IMR-90 (cell line): ENCODE measurements around the gene PTPRN2. TPM values are rescaled to one million over a fixed set of nuclear protein-coding genes. Genes with fewer than 3 reads are reported as not detected.

Experiments
- ATAC-seq: fragments of 200-7000 bp; cut with Tn5 transposase; 2 replicates; pipeline ENCODE4 v1.9.1; 2020; ENCODE audit warnings: low read depth, mild to moderate bottlenecking, moderate library complexity
- BruUV-seq: library from RNA; stranded (reverse); fragments of 400-500 nt; replicated peaks from 2 replicates; lab custom pipeline; 2021; lab: Mats Ljungman, UMichigan
- CTCF ChIA-PET: fragments of 300-600 bp; formaldehyde crosslinking; extraction: SDS; loops from one replicate; lab custom pipeline; 2021; ENCODE audit warnings: antibody characterized with exemption; lab: Yijun Ruan, JAX
- POLR2A ChIA-PET: fragments of 300-600 bp; sonication (Branson Sonifier 250); formaldehyde crosslinking; loops from one replicate; lab custom pipeline; 2022; ENCODE audit warnings: antibody characterized with exemption; ENCODE audit not compliant: unreplicated experiment; lab: Charles Lee
- DNase-seq: peaks from one replicate; pipeline ENCODE4 v3.0.0; 2013
- H2AFZ ChIP-seq: replicated peaks from 2 replicates; pipeline ENCODE3; 2013; ENCODE audit warnings: low read length, mild to moderate bottlenecking; ENCODE audit not compliant: poor library complexity
- H2AK5ac ChIP-seq: 2 replicates; pipeline ENCODE4 v1.6.1; 2013; ENCODE audit warnings: low read depth, low read length, inconsistent platforms
- H2AK9ac ChIP-seq: replicated peaks from 2 replicates; pipeline ENCODE3; 2013; ENCODE audit warnings: mild to moderate bottlenecking, low read depth, low read length, moderate library complexity; ENCODE audit not compliant: poor library complexity
- H2BK120ac ChIP-seq: 2 replicates; pipeline ENCODE4 v1.6.1; 2013; ENCODE audit warnings: low read depth, low read length, inconsistent platforms
- H2BK15ac ChIP-seq: 3 replicates; pipeline ENCODE4 v1.6.1; 2013; ENCODE audit warnings: low read depth, low read length, inconsistent platforms
- H2BK20ac ChIP-seq: 2 replicates; pipeline ENCODE4 v1.6.1; 2013; ENCODE audit warnings: low read depth, mild to moderate bottlenecking, inconsistent platforms, low read length, moderate library complexity
- H2BK5ac ChIP-seq: 2 replicates; pipeline ENCODE4 v1.6.1; 2013; ENCODE audit warnings: mild to moderate bottlenecking, low read depth, low read length, inconsistent platforms; ENCODE audit not compliant: poor library complexity, severe bottlenecking
- H3K14ac ChIP-seq: replicated peaks from 2 replicates; pipeline ENCODE4 v1.6.1; 2013; ENCODE audit warnings: low read depth, low read length, inconsistent platforms
- H3K18ac ChIP-seq: 2 replicates; pipeline ENCODE4 v1.6.1; 2013; ENCODE audit warnings: low read depth, low read length, control low read depth
- H3K23ac ChIP-seq: 2 replicates; pipeline ENCODE4 v1.6.1; 2013; ENCODE audit warnings: low read depth, low read length, inconsistent platforms
- H3K27ac ChIP-seq: 2 replicates; pipeline ENCODE4 v1.5.1; 2013; ENCODE audit warnings: mild to moderate bottlenecking, control low read depth, low read length; ENCODE audit not compliant: insufficient read depth
- H3K27me3 ChIP-seq: 2 replicates; pipeline ENCODE4 v1.6.1; 2013; ENCODE audit warnings: low read length; ENCODE audit not compliant: control insufficient read depth, insufficient read depth
- H3K36me3 ChIP-seq: 2 replicates; pipeline ENCODE4 v1.6.1; 2013; ENCODE audit warnings: low read length, mixed read lengths; ENCODE audit not compliant: control insufficient read depth, insufficient read depth
- H3K4ac ChIP-seq: 2 replicates; pipeline ENCODE4 v1.6.1; 2013; ENCODE audit warnings: low read depth, low read length, inconsistent platforms
- H3K4me1 ChIP-seq: 2 replicates; pipeline ENCODE4 v1.6.1; 2013; ENCODE audit warnings: low read length, mixed read lengths; ENCODE audit not compliant: control insufficient read depth, insufficient read depth
- H3K4me2 ChIP-seq: 2 replicates; pipeline ENCODE4 v1.6.1; 2013; ENCODE audit warnings: low read depth, mild to moderate bottlenecking, control low read depth, low read length, moderate library complexity
- H3K4me3 ChIP-seq: 2 replicates; pipeline ENCODE4 v1.5.1; 2013; ENCODE audit warnings: low read depth, mild to moderate bottlenecking, control low read depth, low read length, moderate library complexity; ENCODE audit not compliant: insufficient read depth
- H3K56ac ChIP-seq: 2 replicates; pipeline ENCODE4 v1.6.1; 2013; ENCODE audit warnings: low read length, inconsistent platforms; ENCODE audit not compliant: insufficient read depth; ENCODE audit errors: extremely low read depth
- H3K79me1 ChIP-seq, 2 experiments: 2 replicates each; pipeline ENCODE4 v1.6.1; 2013; ENCODE audit warnings: low read length in 2 of 2, inconsistent platforms in 1 of 2, low read depth in 1 of 2
- H3K9ac ChIP-seq: 2 replicates; pipeline ENCODE4 v1.6.1; 2013; ENCODE audit warnings: low read depth, low read length, control low read depth
- H3K9me1 ChIP-seq: 2 replicates; pipeline ENCODE4 v1.6.1; 2013; ENCODE audit warnings: low read length, inconsistent platforms; ENCODE audit not compliant: insufficient read depth
- H3K9me3 ChIP-seq: 2 replicates; pipeline ENCODE4 v1.6.1; 2013; ENCODE audit warnings: low read length; ENCODE audit not compliant: control insufficient read depth, insufficient read depth
- H4K20me1 ChIP-seq: 2 replicates; pipeline ENCODE4 v1.6.1; 2013; ENCODE audit warnings: low read length, inconsistent platforms; ENCODE audit not compliant: insufficient read depth
- H4K5ac ChIP-seq: 2 replicates; pipeline ENCODE4 v1.6.1; 2013; ENCODE audit warnings: mild to moderate bottlenecking, low read depth, low read length, control low read depth
- H4K8ac ChIP-seq, 2 experiments: 2 replicates each; pipeline ENCODE4 v1.6.1; 2013; ENCODE audit warnings: low read depth in 2 of 2, low read length in 2 of 2, control low read depth in 1 of 2, inconsistent platforms in 1 of 2
- H4K91ac ChIP-seq: 2 replicates; pipeline ENCODE4 v1.6.1; 2013; ENCODE audit warnings: low read depth, low read length, inconsistent platforms; ENCODE audit not compliant: insufficient read depth
- MXI1 ChIP-seq: IDR thresholded peaks from 2 replicates; pipeline ENCODE4 v1.6.1; 2012; ENCODE audit warnings: low read depth, mild to moderate bottlenecking, low read length, moderate library complexity, borderline replicate concordance
- RAD21 ChIP-seq: IDR thresholded peaks from 2 replicates; pipeline ENCODE4 v1.6.1; 2012; ENCODE audit warnings: low read length, improper control_type of control experiment
- WGBS, 2 experiments: methylation state at CpG; one replicate each; pipeline versions ENCODE4 v1.1.5 to v1.1.7; 2013; ENCODE audit warnings: missing lambda C conversion rate in 2 of 2; ENCODE audit not compliant: insufficient read length in 1 of 2; ENCODE audit errors: extremely low coverage in 2 of 2; 5-methylcytosine and 5-hydroxymethylcytosine counted together
- dilution Hi-C: fragments of 300-500 bp; cut with HindIII; formaldehyde crosslinking; loops from one replicate; pipeline ENCODE4 v1.14.3; 2018; ENCODE audit warnings: low sequenced_read_pairs; ENCODE audit not compliant: unreplicated experiment
- in situ Hi-C: fragments of 300-500 bp; cut with MboI; formaldehyde crosslinking; loops from 3 replicates; pipeline ENCODE4 v1.14.3; 2019; ENCODE audit warnings: low sequenced_read_pairs, inconsistent platforms, mixed read lengths
- intact Hi-C: fragments of 100-400 bp; cut with micrococcal nuclease; formaldehyde crosslinking; loops from 2 replicates; pipeline ENCODE4 v1.10.0; 2022
- polyA plus RNA-seq, 3 experiments: library from polyadenylated mRNA; depleted of rRNA; stranded (reverse); fragments of >200 nt; gene quantifications; 2 replicates each; pipeline ENCODE4 v1.2.3, GENCODE V29; 2012; ENCODE audit warnings: low replicate concordance in 1 of 3
- total RNA-seq: library from RNA; depleted of rRNA; stranded (reverse); fragments of >200 nt; gene quantifications from 2 replicates; pipeline ENCODE4 v1.2.3, GENCODE V29; 2012
- TF ChIP-seq, protein P1 (sequence below): conservative IDR thresholded peaks from 2 replicates; pipeline ENCODE4 v1.5.1; 2012; ENCODE audit warnings: mild to moderate bottlenecking, low read depth, low read length, improper control_type of control experiment

The PTPRN2 gene
- total and polyA plus RNA-seq, 2 of the 4 experiments (the other 2 are of a cell fraction) = 0.03 TPM; not detected in 1

- in situ Hi-C loops = no loop called here
- no peak overlapping the region for H3K4me2 ChIP-seq
Measured at GRCh38 chr7:157693521-157694375, 893.9 kb downstream of the PTPRN2 start.

More at GRCh38 chr7:157693521-157694375, 893.9 kb downstream of the PTPRN2 start:
- no peak overlapping the region for H3K27ac ChIP-seq
- BruUV-seq = no TSS peak
- 3% methylated on average over 28 of the region's 64 CpGs; no CpG with 5 or more reads in 1 of the 2 experiments for WGBS, 2 experiments
- no peaks in the 10 kb centered on the region for H3K36me3 ChIP-seq
- no peak for ATAC-seq
- no peaks in the 10 kb centered on the region for H3K9me3 ChIP-seq
- H3K9me1 ChIP-seq = no peaks in the 10 kb centered on the region
- no peak overlapping the region for H3K23ac ChIP-seq
- H4K8ac ChIP-seq = no peak overlapping the region
- TF ChIP-seq MXI1 (no peak), RAD21 (no peak)
- TF ChIP-seq, protein P1, sequence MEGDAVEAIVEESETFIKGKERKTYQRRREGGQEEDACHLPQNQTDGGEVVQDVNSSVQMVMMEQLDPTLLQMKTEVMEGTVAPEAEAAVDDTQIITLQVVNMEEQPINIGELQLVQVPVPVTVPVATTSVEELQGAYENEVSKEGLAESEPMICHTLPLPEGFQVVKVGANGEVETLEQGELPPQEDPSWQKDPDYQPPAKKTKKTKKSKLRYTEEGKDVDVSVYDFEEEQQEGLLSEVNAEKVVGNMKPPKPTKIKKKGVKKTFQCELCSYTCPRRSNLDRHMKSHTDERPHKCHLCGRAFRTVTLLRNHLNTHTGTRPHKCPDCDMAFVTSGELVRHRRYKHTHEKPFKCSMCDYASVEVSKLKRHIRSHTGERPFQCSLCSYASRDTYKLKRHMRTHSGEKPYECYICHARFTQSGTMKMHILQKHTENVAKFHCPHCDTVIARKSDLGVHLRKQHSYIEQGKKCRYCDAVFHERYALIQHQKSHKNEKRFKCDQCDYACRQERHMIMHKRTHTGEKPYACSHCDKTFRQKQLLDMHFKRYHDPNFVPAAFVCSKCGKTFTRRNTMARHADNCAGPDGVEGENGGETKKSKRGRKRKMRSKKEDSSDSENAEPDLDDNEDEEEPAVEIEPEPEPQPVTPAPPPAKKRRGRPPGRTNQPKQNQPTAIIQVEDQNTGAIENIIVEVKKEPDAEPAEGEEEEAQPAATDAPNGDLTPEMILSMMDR = no peak
- H3K14ac ChIP-seq = no peak overlapping the region
- no peak overlapping the region for H2AK5ac ChIP-seq
- H3K79me1 ChIP-seq = no peaks in the 10 kb centered on the region
- POLR2A ChIA-PET = no interaction called here
- no peak overlapping the region for H3K56ac ChIP-seq
- dilution Hi-C loops (no loop called here), intact Hi-C loops (no loop called here)
- H2AK9ac ChIP-seq = no peak overlapping the region
- H3K9ac ChIP-seq = no peak overlapping the region
- no peak overlapping the region for H3K4ac ChIP-seq
- H2BK5ac ChIP-seq = no peak overlapping the region
- no peak overlapping the region for H3K4me3 ChIP-seq
- no peak for DNase-seq
- H2BK120ac ChIP-seq = no peak overlapping the region
- peaks cover 11% of the 10 kb centered on the region; the same call in 1 of the 2 replicates for H3K27me3 ChIP-seq
- CTCF ChIA-PET = no interaction called here
- no peak overlapping the region for H2BK20ac ChIP-seq
- no peak overlapping the region for H2BK15ac ChIP-seq
- no peaks in the 10 kb centered on the region for H4K20me1 ChIP-seq
- no peaks in the 10 kb centered on the region for H3K4me1 ChIP-seq
- no peak overlapping the region for H2AFZ ChIP-seq
- no peak overlapping the region for H4K5ac ChIP-seq
- H3K18ac ChIP-seq = no peak overlapping the region
- no peak overlapping the region for H4K91ac ChIP-seq
